GM10847 (cell line): ENCODE data around the gene GLI3.

Experiments
- POLR2A ChIP-seq: IDR thresholded peaks from 2 replicates; pipeline ENCODE4 v1.6.1; 2011; ENCODE audit not compliant: insufficient read length; ENCODE audit errors: extremely low read depth

Gene GLI3

DNA sequence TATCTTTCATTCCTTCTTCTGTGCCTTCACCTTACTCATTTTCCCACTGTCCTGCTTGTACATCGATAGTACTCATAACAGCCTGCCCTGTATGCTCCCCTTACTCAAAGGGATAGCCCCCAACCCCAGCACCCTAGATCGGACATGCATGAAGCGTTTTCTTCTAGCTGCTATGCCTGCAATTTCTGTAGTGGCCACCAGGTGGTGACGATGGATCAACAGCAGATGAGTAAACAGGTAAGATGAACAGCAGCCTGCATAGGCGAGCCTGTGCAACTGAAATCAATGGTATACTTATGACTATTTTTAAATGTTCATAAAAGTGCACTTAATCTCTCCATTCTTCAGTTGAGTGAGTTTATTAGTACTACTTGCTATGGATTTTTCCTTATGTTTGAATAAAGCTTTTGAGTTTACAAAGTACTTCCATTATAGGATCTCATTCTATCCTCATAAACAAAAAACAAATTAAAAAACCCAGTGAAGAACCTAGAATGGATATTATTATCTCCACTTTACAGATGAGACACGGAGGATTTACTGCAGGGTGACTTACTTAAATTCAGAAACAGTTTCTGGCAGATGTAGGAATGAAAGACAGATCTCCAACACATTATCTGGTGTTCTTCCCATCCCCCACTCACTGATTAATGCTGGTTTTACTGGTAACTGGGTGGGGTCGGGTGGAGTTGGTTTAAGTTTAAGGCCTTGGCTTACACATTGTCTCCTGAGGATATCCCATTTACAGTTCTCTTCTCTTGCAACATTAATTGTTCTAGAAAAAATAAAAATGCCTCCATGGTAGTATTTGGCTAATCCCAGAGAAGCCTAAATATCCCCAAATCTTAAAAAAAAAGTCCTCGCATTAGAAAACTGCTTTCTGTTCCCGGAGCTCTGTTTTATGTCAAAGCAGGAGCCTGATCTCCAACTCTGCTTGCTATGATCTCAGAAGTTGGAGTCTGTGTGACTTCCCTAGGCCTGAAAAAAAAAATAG, 222.1 kb downstream of the GLI3 start:
- no peak for TF ChIP-seq POLR2A

DNA sequence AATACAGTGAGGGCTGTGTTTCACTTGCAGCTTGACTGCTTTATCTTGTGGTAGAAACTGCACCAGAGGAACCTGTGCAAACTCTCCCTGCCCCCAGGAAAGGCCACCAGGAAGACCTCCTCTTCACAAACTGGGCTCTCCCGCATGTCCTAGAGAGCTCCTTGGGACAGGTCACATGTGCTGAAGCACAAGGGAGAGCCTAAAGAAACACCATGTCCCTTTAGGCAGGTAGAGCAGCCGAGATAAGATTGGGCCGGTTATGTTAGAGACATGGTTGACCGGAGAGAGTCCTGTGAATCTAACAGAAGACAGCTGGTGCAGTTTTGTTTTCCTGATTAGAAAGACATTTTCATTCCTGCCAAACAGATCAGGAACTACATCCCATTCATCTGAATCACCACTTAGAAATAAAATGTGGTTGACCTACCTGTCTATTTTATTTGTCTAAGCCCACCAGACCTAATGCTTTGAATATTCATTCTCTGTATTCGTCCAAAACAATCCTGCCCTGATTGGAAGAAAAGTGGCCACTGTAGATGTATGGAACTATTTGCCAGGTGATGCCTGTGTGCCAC, 224.1 kb downstream of the GLI3 start:
- no peak for TF ChIP-seq POLR2A

DNA sequence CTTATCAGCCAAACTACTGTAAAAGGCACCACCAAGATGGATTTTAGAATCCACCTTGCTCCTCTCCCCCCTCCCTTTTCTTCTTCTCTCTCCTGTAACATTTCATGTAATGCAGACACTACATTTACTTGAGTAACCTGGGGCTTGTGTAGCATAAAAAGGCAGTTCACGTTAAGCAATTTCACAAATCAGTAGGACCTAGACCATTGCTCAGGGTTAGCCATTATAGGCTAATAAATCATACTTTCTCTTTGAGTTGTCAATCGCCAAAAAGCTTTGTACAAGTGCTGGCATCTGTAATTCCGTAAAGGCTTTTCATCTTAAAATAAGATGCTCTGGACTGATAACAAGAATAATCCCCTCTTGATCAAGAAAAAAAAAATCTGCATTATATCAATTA, 224.7 kb downstream of the GLI3 start:
- no peak for TF ChIP-seq POLR2A

- no peak for TF ChIP-seq POLR2A
Observed at GRCh38 chr7:42011846-42012245, 225.2 kb downstream of the GLI3 start.

DNA sequence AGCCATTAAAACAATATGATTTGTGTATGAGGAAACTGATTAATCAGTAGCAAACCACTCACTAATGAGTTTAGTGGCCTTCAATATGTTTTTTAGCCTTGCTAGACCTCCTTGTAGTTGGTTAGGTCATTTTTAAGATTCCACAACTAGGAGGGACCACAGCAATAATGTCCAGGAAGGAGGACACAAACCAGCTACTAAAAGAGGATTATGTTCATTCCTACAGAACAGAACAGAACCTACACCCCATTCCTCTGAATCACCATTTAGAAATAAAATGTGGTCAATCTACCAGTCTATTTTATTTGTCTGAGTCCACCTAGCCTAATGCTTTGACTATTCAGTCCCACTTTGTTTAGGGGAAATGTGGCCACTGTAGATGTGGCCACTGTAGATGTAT, 226.3 kb downstream of the GLI3 start:
- no peak for TF ChIP-seq POLR2A

DNA sequence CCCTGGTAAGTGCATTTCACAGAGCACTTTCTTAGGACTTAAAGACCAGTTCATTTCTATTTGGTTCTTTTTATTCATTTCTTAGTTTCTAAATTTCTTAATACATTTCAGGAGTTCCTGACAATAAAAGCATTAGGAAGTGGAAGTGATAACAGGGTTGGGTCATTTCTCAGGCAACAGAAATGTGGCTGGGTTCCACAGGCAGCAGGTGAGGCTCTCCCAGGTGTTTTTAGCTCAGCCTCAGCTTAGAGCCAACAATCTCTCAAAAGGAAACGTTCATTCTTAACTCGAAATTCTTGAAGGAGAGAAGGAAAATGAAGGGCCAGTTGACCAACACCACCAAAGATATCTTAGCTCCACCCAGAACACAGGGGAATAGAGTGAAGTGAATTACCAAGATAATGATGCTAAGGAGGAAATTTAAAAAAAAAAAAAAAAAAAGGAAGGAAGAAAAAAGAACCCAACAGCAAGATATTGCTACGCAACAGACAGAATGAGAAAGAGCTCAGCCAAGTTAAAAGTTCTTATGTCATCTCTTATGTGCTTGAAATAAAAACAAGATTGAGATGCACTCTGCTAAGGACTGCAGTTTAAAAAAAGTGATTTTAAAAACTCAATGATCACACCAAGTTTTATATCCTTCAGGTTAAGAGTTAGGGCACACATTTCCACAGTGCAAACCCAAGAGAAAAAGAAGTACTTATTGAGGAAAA, 230.1 kb downstream of the GLI3 start:
- TF ChIP-seq POLR2A, result no peak

GRCh38 chr7:42002654-42003053, 234.4 kb downstream of the GLI3 start:
- TF ChIP-seq POLR2A, result no peak

DNA sequence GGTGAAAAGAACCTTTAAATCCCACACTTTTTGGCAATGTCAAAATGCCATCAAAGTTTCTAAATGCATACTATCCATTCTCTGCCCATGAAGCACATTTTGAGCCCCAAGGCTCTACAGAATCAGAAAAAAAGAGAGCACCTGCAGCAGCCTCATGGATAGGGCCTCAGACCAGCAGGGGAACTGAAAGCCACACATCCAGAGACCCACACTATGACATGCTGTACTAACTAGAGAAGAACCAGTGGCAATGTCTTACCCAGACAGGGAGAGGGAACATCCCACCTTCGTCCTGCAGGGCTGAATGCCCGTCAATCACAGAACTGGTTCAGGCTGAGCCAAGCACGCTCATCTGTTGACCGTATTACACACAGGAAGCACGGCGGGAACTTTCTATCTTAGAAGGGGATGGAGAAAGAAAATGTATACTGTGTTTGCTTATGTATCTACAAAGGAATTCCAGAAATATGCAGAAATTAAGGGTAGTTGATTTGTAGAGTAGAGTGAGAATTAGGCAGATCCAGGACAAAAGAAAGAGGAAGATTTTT, 237.2 kb downstream of the GLI3 start:
- TF ChIP-seq POLR2A, result no peak

DNA sequence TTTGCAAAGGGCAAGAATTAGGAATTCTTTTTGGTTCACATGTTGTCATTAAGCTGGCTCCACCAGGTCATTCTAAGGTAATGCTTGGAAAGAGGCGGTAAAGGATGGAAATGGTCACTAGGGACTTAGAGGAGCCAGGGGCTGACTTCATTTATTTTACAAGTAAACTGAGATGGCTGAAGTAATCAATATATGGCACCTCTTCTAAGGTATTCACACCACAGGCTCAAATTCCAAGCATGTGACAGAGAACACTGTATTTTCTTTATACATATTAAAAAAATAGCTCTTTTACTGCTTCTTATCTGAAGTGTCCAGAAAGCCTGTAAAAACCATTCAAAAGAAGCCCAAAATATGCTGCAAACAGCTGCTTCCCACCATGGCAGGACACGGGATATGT, 239.0 kb downstream of the GLI3 start:
- TF ChIP-seq POLR2A, result no peak

DNA sequence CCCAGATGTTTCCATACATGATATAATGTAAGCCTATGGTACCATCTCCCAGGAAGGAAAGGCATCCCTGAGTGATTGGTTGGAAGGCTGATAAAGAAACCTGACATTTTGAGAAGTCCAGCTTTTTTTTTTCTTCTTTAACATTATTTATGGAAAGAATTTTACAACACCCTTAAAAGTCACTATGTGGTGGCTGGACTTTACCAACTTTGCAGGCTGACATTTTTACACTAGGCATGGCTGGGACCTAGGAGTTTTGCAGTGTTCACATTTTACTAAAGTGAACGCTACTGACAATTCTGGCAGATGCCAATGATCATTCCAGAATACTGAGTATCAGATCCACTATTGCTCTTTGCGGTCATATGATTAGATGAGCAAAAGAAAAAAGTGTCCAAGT, 239.9 kb downstream of the GLI3 start:
- TF ChIP-seq POLR2A, result no peak

DNA sequence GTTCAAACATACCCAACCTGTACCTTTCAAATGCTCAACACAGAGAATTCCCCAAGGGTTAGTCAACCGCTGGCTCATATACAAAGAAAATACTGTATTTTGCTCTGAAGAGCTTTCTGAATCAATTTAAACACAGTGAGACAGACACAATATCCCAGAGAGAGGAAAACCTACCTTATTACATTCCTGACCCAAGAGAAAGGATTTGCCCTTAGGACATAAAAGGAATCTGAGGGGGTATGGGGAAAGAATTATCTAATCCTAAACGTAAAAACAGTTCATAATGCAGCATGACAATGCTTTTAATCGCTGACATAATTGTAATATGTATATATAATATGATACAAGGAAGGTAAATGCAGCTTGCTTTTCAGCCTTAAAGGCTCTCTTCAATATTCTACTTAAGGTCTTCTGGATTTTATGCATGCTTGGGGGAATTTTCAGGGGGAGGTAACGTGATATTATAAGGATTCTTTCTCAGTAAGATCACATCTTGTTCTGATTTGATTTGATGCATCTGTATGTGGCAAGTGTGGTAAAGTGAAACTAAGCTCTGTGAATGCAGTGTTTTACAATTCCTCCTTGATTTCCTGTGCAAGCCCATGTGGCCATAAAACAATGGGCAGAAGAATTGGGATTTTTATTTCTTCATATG, 240.5 kb downstream of the GLI3 start:
- no peak for TF ChIP-seq POLR2A

- TF ChIP-seq POLR2A, result no peak
Observed at GRCh38 chr7:41995632-41996271, 241.3 kb downstream of the GLI3 start.

DNA sequence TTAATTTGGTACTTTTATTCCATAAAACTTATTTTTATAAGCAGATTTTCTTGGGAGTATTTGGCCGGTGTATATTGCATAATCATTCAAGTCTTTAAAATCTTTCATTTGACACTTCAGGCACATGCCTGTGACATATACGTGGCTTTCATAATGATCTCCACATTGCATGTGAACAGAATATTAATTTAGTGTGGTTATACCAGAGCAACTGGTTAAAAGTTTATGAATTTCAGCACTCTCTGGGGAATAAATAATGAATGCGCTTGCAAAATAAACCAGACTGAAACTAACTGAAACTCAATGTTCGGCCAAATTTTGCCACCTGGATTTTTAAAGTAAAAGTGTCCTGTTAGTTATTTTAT, 242.3 kb downstream of the GLI3 start:
- TF ChIP-seq POLR2A, result no peak

DNA sequence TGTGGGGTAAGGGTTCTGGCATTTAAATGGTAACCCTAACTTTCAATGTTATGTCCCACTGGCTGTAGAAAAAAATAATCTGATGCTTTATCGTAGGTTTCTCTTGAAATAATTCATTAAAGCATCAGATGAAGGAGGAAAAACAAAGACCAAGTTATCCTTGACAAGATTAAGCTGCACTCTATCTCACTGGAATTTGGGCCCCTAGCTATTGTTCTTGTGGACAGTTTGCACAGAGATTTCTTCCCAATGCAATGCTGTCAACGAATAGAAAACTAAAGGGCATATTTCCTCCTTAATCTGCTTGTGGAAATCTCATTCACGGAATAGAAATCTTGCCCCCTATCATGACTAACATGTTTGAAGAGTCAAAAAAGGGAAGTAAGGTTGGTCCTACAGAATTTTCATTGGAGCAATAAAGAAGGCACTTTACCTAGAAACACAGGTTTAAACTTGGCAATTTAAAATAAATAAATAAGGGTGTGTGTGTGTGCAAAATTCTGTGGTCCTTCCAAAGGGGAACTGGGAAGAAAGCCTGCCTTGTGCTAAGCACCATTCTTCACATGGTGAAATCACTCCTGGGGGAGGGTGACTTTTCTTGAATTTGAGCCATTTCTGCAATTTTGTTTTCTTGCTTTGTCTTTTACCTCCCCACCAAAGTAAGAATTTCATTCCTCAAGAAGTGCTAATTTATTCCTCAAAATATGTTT, 242.8 kb downstream of the GLI3 start:
- no peak for TF ChIP-seq POLR2A
